Left renal pelvis (tissue), 4 donors: ENCODE results near the gene RAD21L1. TPM values are rescaled to one million over a fixed set of nuclear protein-coding genes. Genes with fewer than 3 reads are reported as not detected.
A peak's percentile ranks its signal among the peaks of the same experiment; 100 is the strongest.

Source experiments
- DNase-seq, 4 donors: peaks; one replicate each; pipeline ENCODE4 v3.0.0-alpha.2; 2013; ENCODE audit warnings: low read depth in 4 of 4, low spot score in 3 of 4
- polyA plus RNA-seq, 4 donors: library from polyadenylated mRNA; unstranded; fragments of 120-200 nt; gene quantifications; one replicate each; pipeline ENCODE4 v1.2.1, GENCODE V29; 2013; ENCODE audit not compliant: insufficient read length in 4 of 4

Gene RAD21L1
- not detected for polyA plus RNA-seq

DNA sequence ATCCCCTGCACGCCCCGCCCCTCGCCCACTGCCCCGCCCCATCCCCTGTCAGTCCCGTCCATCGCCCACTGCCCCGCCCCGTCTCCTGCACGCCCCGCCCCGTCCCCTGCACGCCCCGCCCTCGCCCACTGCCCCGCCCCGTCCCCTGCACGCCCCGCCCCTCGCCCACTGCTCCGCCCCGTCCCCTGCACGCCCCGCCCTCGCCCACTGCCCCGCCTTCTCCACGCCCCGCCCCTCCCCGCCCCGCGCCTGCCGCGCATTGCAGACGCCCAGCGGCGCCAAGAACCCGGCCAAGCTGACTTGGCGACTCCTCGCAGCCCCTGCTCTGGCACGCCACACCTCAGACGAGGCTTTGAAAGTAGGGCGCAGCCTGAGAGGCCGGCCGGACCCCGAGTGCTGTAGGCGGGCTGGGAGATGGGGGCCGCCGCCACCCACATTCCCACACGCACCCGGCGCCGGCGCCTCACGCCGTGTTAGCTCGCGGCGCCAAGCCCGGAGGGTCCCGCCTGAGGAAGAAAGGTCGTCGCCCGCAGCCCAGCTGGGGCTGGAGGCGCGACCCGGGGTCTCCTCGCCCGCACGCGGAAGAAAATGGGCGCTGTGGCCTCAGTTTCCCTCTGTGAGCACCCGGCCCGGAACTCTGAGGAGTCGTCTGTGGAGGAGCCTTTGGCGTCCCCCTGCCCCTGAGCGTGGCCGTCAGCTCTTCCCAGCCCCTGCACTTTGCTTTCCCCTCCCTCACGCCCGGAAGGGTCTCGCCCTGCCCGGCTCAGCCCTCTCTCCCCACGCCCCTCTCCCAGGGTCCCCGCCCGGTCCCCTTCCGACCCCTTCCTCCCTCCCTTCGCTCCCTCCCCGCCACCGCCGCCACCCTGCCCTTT lies at the start of gene RAD21L1:
TSS of gene RAD21L1 (plus strand) at position 262 of the 872 bp plus-strand sequence. CDS start 2,410 bp downstream, outside the sequence.
- DNase-seq: peak in 2 of 4 donors; percentile 18 to 20

DNA sequence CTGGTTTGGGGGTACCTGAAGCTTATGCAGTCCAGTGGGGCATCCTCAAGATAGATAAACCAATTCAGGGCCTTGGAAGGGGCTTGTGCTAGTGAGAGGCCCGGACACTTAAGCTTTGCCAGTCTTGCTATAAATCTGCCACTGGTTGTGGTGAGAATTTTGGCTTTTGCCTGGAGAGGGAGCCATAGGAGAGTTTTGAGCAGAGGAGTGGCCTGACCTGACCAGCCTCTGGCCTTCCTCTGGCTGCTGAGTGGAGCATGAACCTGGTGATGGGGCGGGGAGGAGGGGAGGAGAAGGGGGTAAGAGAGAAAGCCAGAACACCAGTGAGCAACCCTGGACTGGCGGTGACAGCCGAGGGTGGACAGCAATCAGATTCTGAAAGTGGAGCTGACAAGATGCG lies 48.2 kb upstream of the RAD21L1 start:
- DNase-seq: no peak

DNA sequence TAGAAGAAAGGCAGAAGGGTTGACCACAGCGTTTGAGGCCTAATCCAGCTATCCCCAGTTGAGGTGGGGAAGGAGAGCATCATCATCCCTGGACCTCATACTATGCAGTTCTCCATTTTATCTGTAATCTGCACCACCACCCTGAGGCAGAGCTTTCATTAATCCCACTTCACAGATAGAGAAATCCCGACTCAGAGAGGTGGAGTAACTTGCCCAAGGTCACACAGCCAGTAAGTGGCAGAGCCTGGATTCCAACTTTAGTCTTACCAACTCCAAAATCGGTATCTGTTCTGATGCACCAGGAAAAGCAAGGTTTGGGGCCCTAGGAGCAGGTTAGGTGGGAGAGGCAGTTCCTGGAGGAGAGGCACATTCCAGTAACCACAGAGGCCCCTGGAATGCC lies 47.7 kb upstream of the RAD21L1 start:
- no peak for DNase-seq

DNA sequence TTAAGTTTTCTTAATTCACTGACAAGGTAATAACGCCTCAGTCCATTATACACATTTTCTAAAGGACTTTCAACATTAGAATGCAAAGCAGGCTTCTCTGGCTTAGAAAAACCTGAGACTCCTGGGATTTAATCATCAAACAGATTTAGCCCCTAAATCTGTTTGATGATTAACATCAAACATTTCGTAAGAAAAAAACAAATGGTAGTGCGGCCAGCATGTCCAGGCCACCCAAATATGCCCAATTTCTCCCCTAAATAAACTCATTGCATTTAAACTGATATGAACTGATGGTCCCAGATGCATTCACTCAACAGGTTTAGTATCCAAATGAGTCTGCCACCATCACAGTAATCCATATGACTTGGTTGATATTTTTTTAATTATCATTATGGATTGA lies 47.2 kb upstream of the RAD21L1 start:
- DNase-seq: no peak

DNA sequence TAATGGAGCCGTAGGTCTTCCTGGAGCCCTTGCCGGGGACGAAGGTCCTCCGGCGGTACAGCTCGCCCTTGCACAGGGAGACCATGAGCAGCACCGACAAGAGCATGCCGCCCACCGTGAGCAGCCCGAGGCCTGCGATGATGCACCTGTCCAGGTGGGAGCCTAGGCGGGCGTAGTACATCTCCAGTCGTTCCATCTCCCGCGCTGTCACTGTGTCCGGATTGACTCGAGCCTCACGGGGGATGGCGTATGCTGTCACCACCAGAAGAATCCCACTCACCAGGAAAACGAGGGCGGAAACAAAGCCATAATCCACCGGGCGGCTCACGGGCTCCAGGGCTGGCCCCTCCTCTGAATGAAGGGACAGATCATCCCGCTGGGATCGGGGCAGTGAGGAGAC lies 44.9 kb upstream of the RAD21L1 start:
- no peak for DNase-seq

DNA sequence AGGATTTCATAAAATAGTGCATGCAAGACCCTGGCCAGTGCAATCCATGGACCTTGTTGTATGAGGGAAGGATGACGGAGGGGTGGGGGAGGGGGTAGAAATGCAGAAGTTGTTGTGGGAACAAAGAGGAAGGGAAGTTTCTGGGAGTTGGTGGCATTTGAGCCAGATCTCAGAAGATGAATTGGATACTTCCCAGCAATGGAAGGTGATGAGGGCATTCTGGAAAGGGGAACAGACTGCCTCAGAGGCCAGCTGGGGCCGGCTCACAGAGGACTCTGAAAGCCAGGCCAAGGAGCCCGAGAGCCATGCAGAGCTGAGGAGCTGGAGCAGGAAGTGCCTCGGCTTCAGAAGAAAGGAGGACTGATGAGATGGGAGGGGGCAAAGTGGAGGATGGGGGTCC lies 43.7 kb upstream of the RAD21L1 start:
- DNase-seq: no peak

DNA sequence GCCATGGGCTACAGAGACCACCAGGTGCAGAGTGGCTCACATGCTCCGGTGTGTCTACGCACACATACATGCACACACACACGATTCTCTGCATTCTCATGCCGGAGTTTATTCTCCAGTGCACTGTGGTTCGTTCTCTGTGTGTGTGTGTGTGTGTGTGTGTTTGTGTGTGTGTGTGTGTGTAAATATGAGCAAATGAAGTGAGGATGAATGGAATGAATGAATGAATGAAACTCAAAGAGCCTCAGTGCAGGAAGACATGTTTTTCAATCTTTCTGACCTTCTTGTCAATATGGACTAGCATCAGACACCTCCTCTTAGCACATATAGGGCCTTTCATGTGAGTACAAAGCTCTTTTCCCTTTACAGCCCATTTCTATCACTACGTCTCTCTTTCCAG lies 42.7 kb upstream of the RAD21L1 start:
- DNase-seq: no peak

DNA sequence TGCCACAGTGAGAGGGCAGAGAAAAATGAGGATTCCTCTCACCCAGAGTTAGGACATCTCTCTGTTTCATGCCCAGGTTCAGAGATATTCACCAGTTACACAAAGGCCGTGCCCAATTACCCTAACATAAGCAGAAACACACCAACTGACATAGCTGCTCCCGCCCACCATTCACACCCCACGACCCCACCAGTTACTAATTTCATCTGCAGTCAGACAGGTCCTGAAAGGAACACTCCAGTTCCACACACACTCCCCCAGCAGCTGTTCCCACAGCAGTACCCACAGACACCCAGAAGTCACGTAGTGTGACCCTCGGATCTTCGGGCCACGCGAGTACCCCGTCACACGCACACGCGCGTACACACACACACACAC lies 41.6 kb upstream of the RAD21L1 start:
- no peak for DNase-seq

DNA sequence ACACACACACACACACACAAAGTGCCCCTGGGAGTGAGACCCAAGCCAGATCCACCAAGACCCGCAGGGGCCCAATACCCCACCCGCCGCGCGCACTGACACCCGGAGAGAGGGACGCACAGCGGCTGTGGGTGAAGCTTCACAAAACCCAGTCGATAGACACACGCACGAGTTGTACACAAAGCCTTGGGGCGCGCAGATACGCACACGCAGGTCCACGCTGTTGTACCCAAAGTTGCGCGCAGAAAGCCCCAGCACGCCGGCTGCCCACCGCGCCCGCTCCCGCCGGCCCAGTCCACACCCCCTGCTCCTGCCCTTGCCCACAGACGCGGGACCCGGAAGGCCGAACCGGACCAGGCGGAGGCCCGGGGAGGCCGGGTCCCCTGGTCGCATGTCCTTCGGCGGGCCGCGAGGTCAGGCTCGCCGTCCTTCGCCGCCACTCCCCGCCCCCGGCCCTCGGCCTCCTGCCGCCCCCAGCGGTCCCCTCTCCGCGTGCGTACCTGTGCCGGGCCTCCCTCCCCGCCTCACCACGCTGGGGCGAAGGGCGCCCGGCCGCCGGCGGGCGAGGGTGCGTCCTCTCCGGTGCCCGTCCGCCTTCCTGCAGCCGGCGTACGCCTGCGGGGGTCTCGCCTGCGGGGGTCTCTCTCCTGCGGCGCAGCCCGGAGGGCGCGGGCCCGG lies 41.1 kb upstream of the RAD21L1 start, which contains the start of gene TMEM74B:
TSS of gene TMEM74B (minus strand) at position 344 of the 678 bp plus-strand sequence. CDS start 1,180 bp downstream, outside the sequence.
- no peak for DNase-seq

DNA sequence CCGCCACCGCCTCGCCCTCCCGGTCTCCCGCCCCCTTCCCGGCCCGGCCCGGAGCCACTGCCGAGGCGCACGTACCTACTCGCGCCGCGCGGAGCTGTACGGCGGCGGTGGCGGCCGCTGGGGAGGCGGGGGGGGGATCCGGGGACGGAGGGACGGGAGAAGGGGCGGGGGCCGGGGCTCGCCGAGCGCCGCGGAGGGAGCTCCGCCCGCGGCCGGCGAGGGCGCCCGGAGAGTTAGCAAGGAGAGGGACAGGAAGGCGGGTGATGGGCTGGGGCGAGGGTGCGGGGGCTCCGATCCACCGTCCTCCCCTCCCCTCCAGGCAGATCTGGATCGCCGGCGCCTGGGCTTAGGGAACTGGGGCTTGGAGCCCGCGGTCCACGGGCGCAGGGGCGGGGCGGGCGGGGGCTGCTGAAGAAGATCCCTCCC lies 40.5 kb upstream of the RAD21L1 start:
- DNase-seq: no peak

DNA sequence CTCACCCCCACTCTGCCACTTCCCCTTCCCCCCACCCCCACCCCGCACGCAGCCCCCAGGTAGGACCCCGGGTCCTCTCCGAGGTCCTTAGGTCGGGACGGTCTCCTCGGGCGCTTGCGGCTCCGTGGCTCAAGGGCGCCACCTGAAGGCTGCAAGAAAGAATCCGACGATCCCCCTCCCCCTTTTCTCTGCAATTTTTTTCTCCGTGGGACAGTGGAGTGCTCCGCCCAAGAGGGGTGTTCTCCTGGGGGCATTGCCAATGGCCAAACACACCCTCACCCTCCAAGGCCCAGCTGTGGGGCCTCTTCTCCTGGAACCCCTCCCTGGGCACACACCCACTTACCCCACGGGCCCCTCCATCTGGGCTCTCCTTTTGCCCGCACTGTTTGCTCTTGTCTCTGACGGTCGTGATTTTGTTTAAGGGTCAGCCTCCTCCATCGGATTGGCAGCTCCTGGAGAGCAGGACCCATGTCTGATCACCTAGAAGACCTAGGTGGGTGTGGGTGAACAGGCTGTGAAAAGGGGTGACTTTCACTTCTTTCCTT lies 40.0 kb upstream of the RAD21L1 start:
- peak in 1 of 4 donors; percentile 14 for DNase-seq

DNA sequence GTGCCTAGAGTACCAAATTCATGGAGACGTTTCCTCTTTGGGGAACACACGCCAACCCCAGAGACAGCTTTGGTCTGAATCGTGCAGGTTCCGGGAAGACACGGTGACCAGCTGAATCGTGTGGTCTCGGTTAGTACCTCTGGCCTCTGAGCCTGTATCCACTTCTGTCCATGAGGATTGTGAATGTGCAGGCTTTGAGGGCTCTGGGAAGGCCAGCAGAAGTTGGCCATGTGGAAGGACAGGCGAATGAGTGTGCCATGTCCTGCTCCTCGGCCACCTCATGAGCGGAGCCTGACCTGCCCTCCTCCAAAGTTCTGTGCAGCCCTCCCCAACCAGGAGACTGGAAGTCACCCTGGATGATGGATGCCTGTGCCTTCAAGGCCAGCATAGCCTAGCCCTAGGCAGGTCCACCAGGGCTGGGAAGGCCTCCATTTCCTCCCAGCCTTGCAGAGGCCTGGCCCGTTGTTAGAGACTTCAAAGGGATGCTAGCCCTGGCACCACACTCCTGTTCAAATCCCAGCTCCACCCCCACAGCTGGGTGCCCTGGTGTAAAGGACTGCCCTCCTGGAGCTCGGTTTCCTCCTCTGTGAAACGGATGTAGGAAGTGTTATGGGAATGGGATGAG lies 39.4 kb upstream of the RAD21L1 start:
- no peak for DNase-seq

DNA sequence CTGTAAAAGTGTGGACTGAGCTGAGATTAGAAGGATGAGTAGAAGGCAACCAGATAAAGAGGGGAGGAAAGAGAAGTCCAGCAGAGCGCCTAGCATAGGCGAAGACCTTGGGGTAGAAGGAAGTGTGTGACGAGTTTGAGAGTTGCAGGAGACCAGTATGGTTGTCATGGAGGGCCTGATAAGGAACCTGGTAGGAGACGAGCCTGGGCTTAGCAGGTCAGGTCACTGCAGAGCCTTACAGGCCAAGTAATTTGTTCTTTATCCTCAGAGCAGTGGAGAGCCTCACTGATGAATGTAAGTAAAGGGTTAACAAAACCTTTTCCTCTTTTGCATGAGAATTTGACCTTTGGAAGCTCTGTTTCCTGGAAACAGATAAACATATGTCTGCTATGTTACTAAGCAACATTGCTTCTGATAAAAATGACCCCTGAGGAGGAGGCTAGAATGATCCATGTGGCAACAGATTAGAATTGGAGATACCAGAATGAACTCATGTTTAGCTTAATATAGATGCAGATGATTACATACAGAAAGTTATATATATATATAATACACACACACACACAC lies 38.2 kb upstream of the RAD21L1 start:
- DNase-seq: no peak

DNA sequence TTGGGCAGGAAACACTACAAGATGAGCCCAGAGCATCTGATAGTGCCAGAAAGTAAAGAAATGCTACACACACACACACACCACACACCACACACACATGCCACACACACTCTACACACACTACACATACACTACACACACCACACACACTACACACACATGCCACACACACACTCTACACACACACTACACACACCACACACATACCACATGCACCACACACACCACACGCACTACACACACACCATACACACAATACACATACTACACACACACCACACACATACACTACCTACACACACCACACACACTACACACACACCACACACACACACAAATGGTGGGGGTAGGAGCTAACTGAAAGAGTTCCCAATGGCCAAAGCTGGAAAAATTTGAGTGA lies 37.5 kb upstream of the RAD21L1 start:
- DNase-seq: no peak

DNA sequence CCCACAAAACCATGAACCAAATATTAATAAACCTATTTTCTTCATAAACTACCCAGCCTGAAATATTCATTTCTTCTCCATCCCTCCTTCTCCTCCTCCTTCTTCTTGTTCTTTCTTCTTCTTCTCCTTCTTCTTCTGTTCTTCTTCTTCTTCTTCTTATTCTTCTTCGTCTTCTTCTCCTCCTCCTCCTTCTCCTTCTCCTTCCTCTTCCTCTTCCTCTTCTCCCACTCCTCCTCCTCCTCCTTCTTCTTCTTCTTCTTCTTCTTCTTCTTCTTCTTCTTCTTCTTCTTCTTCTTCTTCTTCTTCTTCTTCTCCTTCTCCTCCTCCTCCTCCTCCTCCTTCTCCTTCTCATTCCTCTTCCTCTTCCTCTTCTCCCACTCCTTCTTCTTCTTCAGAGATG lies 36.0 kb upstream of the RAD21L1 start:
- DNase-seq: no peak

DNA sequence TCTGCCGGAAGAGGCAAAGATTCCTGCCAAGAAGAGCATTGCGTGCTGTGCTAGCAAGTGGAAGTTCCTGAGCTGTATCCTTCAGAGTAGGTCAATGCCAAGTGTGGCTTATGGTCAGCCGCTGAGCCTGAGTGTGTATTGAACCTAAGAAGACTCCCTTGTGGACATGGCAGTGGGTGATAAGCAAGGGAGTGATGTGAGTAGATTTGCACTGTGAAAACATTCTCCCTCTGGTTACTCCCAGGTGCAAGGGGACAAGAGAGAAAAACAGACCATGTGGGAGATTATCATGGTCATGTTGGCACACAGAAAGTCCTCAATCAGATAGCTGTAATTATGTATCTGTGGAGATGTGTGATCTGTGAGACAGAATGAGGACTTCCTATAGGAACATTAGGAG lies 35.0 kb upstream of the RAD21L1 start:
- no peak for DNase-seq

DNA sequence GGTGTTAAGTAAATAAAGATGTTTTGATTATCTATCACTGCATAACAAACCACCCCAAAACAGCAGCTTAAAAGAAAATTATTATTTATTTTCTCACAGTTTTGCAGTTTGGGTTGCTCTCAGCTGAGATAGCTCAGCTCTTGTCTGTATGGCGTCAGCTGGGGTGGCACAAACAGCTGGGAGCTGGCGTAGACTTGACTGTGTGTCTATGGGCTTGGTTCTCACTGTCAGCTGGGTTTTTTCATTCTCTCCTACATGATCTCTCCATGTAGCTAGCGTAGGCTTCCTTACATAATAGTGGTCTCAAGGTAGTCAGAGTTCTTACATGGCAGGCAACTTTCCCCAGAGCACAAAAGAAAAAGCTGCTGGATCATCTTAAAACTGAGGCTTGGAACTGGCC lies 34.5 kb upstream of the RAD21L1 start:
- no peak for DNase-seq

DNA sequence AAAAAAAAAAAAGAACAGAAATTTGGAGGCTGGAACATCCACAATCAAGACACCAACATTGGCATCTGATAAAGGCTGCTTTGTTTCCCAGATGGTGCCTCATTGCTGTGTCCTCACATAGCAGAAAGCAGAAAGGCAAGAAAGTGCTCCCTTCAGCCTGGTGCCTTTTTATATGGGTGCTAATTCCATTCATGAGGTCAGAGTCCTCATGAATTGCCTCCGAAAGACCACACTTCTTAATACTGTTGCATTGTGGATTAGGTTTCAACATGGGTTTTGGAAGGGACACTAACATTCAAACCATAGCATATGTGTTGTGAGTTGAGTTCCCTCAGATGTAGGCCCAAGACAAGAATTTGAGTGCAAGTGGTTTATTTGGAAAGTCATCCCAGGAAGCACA lies 30.6 kb upstream of the RAD21L1 start:
- no peak for DNase-seq

DNA sequence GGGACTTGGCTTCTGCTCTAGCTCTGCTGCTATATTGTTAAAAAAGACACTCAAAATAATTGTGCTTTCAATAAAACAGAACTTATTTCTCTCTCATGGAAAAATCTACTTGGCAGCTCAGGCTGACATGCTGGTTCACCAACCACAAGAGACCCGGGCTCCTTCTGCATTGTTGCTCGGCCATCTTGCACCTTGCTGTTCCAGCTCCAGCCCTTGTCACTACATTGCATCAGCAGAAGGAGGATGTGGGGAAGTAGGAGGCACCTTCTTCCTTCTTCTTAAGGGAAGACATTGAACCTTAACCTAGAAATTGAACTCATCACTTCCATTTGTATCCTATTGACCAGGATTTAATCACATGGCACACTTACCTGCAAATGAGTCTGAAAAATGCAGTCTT lies 29.2 kb upstream of the RAD21L1 start:
- DNase-seq: no peak

DNA sequence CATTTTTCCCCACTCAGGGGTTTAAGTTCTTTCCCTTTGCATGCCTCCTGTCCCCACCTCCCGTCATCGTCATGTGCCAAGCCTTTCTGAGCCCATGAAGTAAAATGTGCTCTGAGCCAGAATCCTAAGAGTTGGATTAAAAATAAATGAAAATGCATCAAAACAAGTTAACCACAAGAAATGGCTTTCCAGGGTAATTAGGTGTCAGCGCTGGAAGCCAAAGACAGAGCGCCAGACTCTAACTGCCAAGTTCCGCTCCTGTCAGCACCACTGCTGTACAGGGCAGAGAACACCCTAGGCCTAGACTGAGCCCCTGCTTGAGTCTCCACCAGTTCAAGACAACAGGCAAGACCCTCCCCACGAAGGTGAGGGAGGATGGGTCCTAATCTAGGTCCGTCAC lies 28.0 kb upstream of the RAD21L1 start:
- no peak for DNase-seq

DNA sequence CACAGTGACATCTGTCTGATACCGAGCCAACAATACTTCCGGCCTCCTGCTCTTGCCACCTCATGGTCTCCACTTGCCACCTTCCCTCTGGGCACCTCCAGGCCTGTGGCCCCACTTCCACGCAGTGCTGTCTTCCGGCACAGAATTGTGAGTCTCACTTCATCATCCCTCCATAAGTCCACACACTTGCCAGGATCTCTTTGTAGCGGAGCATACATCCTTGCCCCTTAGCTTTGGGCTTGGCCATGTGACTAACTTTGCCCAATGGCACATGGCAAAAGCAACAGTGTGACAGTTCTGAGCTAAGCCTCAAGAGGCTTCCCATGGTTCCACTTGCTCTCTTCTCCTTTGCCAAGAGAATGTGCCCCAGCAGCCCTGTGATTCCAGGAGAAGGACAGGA lies 27.1 kb upstream of the RAD21L1 start:
- DNase-seq: no peak
